ENCODE data around the gene PLCB3.

PLCB3 gene

DNA sequence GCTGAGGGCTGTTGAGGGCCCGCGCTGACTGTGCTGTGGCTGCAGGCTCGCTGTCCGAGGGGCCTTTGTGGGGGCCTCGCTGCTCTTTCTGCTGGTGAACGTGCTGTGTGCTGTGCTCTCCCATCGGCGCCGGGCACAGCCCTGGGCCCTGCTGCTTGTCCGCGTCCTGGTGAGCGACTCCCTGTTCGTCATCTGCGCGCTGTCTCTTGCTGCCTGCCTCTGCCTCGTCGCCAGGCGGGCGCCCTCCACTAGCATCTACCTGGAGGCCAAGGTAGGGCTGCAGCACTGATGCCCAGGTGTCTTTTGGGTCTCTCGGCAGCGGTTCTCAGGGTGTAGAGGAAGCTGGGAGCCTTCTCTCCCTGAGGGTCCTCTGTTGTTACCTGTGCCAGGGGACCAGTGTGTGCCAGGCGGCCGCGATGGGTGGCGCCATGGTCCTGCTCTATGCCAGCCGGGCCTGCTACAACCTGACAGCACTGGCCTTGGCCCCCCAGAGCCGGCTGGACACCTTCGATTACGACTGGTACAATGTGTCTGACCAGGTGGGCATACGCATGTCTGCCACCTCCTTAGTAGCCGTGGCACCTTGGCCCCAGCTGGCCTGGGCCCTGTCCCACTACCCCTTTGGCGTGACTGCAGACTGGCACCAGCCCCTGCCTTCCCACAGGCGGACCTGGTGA is 36.5 kb downstream of the PLCB3 start:
- intact Hi-C loops (cut with DNase I; ENCODE audit: low total_unique reads): no loop called here
- Histone ChIP-seq H3K4me1 (peaks cover 0 to 47% (median 42%) of the 10 kb centered on the region in 4 donors), H3K9me3 (no peaks in the 10 kb centered on the region), H3K27me3 (peaks cover under 1 to 46% of the 10 kb centered on the region in 2 donors), H3K4me3 (no peak overlapping the region), H3K36me3 (peaks cover 0 to 5% (median 0%) of the 10 kb centered on the region in 3 donors), H3K27ac (no peak overlapping the region)
- no peak for DNase-seq
- TF ChIP-seq, protein P1, sequence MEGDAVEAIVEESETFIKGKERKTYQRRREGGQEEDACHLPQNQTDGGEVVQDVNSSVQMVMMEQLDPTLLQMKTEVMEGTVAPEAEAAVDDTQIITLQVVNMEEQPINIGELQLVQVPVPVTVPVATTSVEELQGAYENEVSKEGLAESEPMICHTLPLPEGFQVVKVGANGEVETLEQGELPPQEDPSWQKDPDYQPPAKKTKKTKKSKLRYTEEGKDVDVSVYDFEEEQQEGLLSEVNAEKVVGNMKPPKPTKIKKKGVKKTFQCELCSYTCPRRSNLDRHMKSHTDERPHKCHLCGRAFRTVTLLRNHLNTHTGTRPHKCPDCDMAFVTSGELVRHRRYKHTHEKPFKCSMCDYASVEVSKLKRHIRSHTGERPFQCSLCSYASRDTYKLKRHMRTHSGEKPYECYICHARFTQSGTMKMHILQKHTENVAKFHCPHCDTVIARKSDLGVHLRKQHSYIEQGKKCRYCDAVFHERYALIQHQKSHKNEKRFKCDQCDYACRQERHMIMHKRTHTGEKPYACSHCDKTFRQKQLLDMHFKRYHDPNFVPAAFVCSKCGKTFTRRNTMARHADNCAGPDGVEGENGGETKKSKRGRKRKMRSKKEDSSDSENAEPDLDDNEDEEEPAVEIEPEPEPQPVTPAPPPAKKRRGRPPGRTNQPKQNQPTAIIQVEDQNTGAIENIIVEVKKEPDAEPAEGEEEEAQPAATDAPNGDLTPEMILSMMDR (IDR thresholded peaks at IDR 0.05): no peak

DNA sequence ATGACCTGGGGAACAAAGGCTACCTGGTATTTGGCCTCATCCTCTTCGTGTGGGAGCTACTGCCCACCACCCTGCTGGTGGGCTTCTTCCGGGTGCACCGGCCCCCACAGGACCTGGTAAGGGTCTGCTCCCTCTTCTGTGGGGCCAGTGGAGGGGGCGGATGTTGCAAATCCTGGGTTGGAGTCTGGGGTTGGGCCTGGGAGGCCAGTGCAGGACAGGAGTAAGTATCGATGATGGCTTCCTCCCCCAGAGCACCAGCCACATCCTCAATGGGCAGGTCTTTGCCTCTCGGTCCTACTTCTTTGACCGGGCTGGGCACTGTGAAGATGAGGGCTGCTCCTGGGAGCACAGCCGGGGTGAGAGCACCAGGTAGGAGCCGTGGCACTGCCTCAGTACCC is 37.0 kb downstream of the PLCB3 start:
- no peak overlapping the region for H3K27ac ChIP-seq
- no peak overlapping the region for H3K4me3 ChIP-seq
- intact Hi-C loops (cut with DNase I; ENCODE audit: low total_unique reads): no loop called here
- TF ChIP-seq, protein P1 (IDR thresholded peaks at IDR 0.05): no peak
- H3K36me3 ChIP-seq: peaks cover 0 to 5% (median 0%) of the 10 kb centered on the region in 3 donors
- DNase-seq: no peak
- H3K9me3 ChIP-seq: no peaks in the 10 kb centered on the region
- peaks cover 4 to 51% of the 10 kb centered on the region in 2 donors for H3K27me3 ChIP-seq
- H3K4me1 ChIP-seq: peaks cover 0 to 44% (median 38%) of the 10 kb centered on the region in 4 donors

DNA sequence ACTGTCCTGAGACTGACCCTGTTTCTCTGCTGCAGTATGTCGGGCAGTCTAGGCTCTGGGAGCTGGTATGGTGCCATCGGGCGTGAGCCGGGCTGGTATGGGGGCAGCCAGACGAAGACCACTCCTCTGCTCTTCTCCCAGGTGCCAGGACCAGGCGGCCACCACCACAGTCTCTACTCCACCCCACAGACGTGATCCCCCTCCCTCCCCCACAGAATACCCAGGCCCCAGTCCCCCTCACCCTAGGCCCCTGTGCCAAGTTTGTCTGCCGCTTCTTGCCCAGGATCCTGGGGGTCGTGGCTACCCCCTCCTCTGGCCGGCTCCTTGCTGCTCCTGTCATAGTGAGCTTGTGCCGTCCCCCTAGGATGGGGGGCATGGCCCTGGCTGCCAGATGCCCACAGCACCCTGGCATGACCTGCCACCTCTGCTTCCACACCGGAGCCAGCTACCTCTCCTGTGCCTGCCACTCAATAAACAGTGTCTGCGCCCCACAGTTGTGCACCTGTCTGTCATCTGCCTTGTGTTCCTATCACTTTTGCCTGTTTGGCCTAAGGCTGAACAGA is 37.8 kb downstream of the PLCB3 start:
- H3K9me3 ChIP-seq: no peaks in the 10 kb centered on the region
- H3K4me3 ChIP-seq: no peak overlapping the region
- H3K27ac ChIP-seq: no peak overlapping the region
- H3K27me3 ChIP-seq: peaks cover 4 to 59% of the 10 kb centered on the region in 2 donors
- TF ChIP-seq, protein P1 (IDR thresholded peaks at IDR 0.05): no peak
- peaks cover 0 to 5% (median 0%) of the 10 kb centered on the region in 3 donors for H3K36me3 ChIP-seq
- intact Hi-C loops (cut with DNase I; ENCODE audit: low total_unique reads): no loop called here
- peaks cover 0 to 37% (median 31%) of the 10 kb centered on the region in 4 donors for H3K4me1 ChIP-seq
- DNase-seq: no peak

DNA sequence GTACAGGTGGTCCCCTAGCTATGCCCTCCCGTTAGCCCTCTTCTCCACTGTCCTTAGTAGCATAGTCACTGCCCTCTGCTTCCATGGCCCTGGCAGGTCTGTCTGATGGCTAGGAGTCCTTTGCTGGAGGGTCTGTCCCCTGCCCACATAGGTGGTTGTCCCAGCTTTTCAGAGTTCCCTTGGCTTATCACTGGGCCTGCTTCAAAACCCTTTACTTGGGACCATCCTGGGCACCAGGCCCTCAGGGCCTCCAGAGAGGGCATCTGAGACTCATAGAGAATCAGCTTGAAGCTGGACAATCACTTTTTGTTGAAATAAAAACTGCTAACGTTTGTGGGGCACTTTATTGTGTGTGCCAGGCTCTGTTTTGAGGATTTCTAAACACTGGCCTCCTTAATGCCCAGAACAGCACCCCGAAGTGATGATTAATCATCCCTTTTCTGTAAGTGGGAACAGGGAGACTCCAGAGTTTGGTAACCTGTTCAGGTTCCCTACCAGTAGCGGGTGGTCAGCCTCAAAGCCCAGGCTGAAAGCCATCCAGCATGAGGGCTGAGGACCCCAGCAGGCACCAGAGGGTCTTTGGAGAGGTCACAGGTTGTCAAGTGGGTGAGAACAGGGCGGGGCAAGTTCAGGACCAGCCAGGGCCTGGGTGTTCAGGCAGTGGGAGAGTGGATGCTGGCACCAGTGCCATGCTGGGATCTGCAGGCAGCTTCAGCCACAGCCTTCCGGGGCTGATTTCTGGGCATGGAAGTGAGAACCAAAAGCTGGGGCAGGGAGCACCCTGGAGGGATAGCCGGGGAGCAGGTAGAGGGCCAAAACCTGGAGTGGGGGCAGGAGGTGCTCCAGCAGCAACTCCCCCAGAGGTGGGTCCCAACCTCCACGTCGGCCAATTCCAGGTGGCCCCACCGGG is 39.3 kb downstream of the PLCB3 start:
- TF ChIP-seq, protein P1 (IDR thresholded peaks at IDR 0.05): no peak
- peaks cover 0 to 5% (median 0%) of the 10 kb centered on the region in 3 donors for H3K36me3 ChIP-seq
- no peaks in the 10 kb centered on the region for H3K9me3 ChIP-seq
- H3K4me3 ChIP-seq: no peak overlapping the region
- H3K27ac ChIP-seq: no peak overlapping the region
- intact Hi-C loops (cut with DNase I; ENCODE audit: low total_unique reads): no loop called here
- peaks cover 0 to 32% (median 29%) of the 10 kb centered on the region in 4 donors for H3K4me1 ChIP-seq
- DNase-seq: no peak
- H3K27me3 ChIP-seq: peaks cover 4 to 72% of the 10 kb centered on the region in 2 donors

DNA sequence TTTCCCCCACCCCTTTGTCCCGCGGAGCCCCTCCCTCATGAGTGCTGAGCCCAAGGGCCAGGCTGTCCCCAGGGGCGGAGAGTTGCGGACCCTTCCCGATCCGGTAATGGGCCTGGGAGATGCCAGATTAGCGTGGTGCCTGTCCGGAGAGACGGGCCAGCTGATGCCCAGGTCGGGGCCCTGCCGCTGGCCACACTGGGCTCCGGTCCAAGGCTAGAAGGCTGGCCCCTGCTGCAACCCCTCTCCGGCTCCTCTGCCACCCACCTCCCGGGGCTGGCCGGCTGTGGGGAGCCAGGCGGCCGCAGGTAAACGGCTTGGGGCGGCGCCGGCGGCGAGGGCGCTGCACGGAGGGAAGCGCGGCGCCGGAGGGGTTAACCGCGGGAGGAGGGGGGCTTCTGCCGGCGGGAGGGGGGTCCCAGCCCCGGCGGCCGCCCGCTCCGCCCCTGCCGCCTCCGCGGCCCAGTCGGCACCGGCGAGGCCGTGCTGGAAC is 40.0 kb downstream of the PLCB3 start, which contains the start of gene KCNK4:
Gene KCNK4 (plus strand): TSS at position 41 of the 490 bp plus-strand sequence. CDS start 1,717 bp downstream, outside the sequence.
- H3K4me3 ChIP-seq: peak within 1 kb of the TSS; percentile 28 to 40
- peaks cover 0 to 27% (median 24%) of the 10 kb centered on the region in 4 donors for H3K4me1 ChIP-seq
- H3K27me3 ChIP-seq: peaks cover 4 to 79% of the 10 kb centered on the region in 2 donors
- no peak within 1 kb of the TSS for H3K27ac ChIP-seq
- no peak for DNase-seq
- intact Hi-C loops (cut with DNase I; ENCODE audit: low total_unique reads): no loop called here
- TF ChIP-seq, protein P1 (IDR thresholded peaks at IDR 0.05): no peak
- peaks cover 0 to 5% (median 0%) of the 10 kb centered on the region in 3 donors for H3K36me3 ChIP-seq
- H3K9me3 ChIP-seq: no peaks in the 10 kb centered on the region
